DMS79 treated with DMSO at 0.1 percent for 48 hours (cell line): ENCODE measurements around the gene FEM1B.

Experiments used
- DNase-seq: peaks from one replicate; lab custom pipeline; 2025; lab: John Stamatoyannopoulos, UW

FEM1B gene

GRCh38 chr15:68259883-68260282, 17.7 kb upstream of the FEM1B start:
- peak; percentile 0 for DNase-seq

- no peak for DNase-seq
These were observed 16.3 kb upstream of the FEM1B start for GRCh38 chr15:68261241-68261640.

GRCh38 chr15:68261980-68262379, 15.6 kb upstream of the FEM1B start:
- no peak for DNase-seq

GRCh38 chr15:68262514-68263356, 14.8 kb upstream of the FEM1B start:
- DNase-seq, result no peak

- no peak for DNase-seq
These were observed 13.3 kb upstream of the FEM1B start for GRCh38 chr15:68264282-68264681.

GRCh38 chr15:68265081-68265480, 12.5 kb upstream of the FEM1B start:
- DNase-seq, result no peak

- DNase-seq, result peak; percentile 0
These were observed 11.9 kb upstream of the FEM1B start for GRCh38 chr15:68265674-68266073.

- DNase-seq, result no peak
These were observed 9.1 kb upstream of the FEM1B start for GRCh38 chr15:68268405-68268804.

GRCh38 chr15:68271854-68272471, 5.6 kb upstream of the FEM1B start:
- DNase-seq, result no peak

- DNase-seq, result no peak
These were observed 4.7 kb upstream of the FEM1B start for GRCh38 chr15:68272721-68273271.

- DNase-seq, result no peak
These were observed 3.2 kb upstream of the FEM1B start for GRCh38 chr15:68274201-68274848.

GRCh38 chr15:68275165-68275746, 2.3 kb upstream of the FEM1B start:
- no peak for DNase-seq

GRCh38 chr15:68276668-68277067, 877 bp upstream of the FEM1B start:
- peak; percentile 38 for DNase-seq

- DNase-seq, result peak; percentile 47
These were observed 378 bp upstream of the FEM1B start for GRCh38 chr15:68277131-68277602.

GRCh38 chr15:68278345-68278594, 725 bp downstream of the FEM1B start:
- no peak for DNase-seq

GRCh38 chr15:68278595-68279405, 1.3 kb downstream of the FEM1B start:
- peak; percentile 1 for DNase-seq

- DNase-seq, result no peak
These were observed 2.5 kb downstream of the FEM1B start for GRCh38 chr15:68279779-68280753.

GRCh38 chr15:68281008-68281407, 3.5 kb downstream of the FEM1B start:
- no peak for DNase-seq

GRCh38 chr15:68283401-68283800, 5.9 kb downstream of the FEM1B start:
- DNase-seq, result no peak

- DNase-seq, result no peak
These were observed 7.2 kb downstream of the FEM1B start for GRCh38 chr15:68284616-68285258.
